GM21529 (cell line): ENCODE data around the gene DNM3.
"Not testable (repeated sequence)": the region's sequence is repeated elsewhere in the genome, so short reads cannot be mapped to it uniquely, and the experiment has no call there.

Experiments
- ATAC-seq: cut with Tn5 transposase; IDR thresholded peaks from one replicate; pipeline ENCODE4 v1.9.1; 2021; ENCODE audit not compliant: unreplicated experiment

Gene DNM3

DNA sequence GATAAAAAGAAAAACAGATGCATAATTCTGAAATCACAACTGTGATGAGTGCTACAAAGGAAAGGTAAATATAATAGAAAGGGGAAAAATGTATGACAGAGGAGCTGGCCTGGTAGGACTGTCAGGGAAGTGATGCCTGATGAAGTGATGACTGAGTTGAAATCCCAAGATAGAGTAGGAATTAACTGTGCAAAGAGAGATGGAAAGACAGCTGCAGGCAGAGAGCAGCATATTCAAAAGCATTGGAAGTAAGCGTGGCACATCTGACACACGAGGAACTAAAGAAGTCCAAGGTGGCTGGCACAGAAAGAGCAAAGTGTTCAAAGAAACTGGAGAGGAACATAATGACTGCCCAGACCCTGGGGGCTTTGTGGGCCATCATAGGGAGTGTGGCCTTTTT, 457.6 kb downstream of the DNM3 start:
- no peak for ATAC-seq

DNA sequence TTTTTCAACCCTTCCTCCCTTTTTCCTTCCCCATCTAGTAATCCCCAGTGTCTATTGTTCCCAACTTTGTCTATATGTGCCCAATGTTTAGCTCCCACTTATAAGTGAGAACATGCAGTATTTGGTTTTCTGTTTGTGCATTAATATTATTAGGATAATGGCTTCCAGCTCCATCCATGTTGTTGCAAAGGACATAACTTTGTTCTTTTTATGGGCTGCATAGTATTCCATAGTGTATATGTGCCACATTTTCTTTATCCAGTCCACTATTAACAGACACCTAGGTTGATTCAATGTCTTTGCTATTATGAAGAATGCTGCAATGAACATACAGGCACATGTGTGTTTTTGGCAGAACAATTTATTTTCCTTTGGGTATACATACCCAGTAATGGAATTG, 458.2 kb downstream of the DNM3 start:
- ATAC-seq = no peak

DNA sequence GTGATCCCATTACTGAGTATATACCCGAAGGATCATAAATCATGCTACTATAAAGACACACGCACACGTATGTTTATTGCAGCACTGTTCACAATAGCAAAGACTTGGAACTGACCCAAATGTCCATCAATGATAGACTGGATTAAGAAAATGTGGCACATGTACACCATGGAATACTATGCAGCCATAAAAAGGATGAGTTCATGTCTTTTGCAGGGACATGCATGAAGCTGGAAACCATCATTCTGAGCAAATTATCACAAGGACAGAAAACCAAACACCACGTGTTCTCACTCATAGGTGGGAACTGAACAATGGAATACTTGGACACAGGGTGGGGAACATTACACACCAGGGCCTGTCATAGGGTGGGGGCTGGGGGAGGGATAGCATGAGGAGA, 466.2 kb downstream of the DNM3 start:
- ATAC-seq = not testable (repeated sequence)

DNA sequence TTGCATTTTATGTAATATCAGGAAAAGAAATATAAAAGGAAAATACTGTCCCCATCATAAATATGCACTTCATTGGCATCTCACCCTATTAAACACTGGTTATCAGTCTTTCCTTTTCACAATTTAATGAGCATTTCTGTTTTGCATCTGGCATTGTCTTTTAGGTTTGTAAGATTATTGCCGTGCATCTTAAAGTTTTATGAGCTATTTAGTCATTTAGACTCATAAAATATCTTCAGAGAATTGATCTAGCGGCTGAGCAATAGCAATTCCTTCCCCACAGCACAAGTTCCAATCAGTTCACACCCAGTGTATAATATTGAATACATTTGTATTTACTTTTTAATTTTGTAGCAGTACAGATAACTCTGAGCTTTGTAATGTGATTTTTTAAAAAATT, 466.8 kb downstream of the DNM3 start:
- ATAC-seq = no peak

DNA sequence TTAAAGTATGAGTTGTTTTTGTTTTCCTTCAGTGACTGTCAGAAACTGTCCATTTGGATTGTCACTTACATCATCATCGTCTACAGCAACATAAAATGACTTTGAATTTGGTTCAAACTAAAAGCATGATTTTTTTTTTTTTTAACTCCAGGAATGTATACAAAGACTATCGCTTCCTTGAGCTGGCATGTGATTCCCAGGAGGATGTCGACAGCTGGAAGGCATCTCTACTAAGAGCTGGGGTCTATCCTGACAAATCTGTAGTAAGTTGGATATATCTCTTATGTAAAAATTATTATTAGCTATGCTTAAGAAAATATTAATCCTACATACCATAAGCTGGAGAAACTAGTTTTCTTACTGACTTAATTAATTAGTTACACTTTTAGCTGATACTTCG, 467.3 kb downstream of the DNM3 start:
- no peak for ATAC-seq

DNA sequence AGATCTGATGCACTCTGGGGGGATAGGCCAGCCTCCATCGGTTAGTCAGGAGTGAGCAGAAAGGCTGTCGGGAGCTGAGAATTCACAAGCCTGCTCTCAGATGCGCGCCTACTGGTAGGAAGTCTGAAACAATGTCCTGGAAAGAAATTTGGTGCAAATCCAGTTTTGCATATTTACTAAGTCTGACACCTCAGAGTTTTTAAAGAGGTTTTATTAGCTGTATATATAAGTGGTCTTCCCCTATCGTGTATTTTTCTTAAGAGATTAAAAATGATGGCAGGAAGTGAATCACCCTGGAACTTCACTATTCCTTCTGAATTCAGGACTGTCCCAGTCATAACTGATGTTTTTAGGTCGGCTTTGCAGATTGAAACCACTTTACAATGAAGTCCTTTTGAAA, 479.4 kb downstream of the DNM3 start:
- ATAC-seq = no peak

DNA sequence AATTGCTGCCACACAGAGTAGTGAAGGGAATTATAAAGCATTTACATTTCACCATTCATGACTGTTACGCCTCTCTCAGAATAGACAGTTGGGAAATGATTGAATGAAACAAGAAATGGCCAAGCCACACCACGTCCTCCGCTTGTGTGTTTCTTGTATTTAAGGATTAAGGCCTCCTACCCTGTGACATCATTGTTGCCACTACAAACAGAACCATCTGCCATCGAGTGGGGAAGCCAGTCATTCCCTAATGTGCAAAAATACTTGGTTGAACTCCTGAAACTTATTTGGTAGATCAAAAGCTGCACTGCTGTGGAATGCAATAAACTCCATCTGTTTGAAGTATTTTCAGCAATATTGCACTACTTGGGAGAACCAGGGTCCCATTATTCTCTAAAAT, 480.2 kb downstream of the DNM3 start:
- no peak for ATAC-seq

DNA sequence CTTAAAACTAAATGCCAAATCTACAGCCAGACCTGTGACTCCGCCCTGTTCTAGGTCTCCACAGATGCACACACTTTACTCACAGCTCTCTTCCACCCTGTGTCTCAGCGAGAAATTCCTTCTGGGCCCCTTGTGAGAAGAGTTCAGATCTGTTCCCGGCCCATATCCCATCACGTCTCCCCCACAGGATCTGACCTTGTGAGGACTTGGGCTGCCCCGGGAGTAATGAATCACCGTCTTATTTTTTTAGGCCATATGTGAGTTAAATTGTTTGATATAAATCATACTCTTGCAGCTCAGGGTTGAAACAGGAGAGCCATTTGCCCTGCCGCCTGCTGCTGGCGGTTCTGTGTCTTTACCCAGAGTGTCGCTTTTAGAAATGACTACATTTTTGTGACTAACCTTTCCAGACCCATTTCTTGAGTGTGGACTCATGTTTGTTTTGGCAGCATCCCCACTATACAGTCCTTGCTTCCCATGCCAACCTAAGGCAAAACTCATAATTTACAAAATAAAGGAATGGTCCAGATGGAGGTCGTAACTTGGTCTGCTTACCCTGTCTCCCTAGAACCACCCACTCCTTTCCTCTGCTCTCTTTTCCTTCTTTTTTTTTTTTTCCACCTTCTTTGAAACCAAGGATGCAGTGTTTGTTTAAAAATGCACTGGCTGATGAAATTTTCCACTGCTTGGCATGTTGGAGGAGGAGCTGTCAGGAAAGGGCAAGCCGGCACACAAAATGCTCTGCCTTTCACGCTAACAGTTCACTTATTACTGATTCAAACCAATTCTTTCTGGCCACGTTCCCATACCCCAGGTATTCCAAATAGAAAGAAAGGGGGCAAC, 481.1 kb downstream of the DNM3 start:
- ATAC-seq = no peak

DNA sequence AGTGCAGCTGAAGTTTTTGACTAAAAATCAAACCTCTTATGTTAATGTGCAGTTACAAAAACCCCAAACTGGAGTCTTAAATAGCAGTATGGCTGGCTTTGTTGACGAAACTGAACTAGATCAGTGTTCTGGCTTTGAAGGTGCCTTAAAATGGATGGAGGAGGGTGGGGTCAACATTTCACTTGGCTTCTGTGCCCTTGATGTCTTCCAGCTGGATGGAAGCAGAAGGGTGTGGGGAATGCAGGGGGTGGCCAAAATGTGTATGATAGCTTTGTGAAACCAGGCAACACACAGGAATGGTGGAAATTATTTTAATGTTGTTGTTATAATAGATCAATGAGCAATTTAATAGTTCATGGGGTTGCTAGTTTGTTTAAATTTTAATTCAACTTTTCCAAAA, 482.4 kb downstream of the DNM3 start:
- ATAC-seq = no peak

DNA sequence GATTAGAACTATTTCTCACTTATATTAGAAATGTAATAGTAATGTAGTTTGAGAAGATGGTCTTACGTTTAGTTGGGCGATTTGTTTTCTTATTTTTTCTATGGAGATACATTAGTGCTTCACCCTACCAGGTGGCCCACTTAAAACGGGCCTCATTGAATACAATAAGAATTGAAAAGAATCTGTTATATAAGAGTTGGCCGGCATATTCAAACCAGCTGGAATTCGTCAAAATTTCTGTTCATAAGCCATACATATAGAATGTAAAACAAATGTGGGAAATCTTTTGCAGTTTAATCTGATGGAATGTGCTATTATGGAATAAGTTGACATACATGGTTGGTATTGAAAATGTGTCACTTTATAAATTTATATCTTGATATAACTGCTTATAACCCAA, 482.8 kb downstream of the DNM3 start:
- ATAC-seq = no peak

DNA sequence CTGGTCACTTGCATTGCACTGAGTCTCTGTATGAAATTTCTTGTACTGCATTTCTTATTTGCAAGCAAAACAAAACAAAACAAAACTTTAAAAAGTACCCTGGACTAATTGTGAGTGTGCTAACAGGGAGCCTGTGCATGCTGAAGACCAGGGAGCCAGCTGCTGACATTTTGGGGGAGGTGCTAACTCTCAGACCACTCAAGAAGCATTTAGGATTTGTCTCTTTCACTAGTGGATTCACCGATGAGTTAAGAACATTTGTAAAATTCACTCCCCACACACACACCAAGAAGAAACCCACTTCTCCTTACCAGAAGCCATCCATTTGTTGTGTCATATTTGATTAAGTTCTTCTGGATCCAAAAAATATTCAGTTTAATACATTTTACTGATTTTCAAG, 483.5 kb downstream of the DNM3 start:
- ATAC-seq = no peak

DNA sequence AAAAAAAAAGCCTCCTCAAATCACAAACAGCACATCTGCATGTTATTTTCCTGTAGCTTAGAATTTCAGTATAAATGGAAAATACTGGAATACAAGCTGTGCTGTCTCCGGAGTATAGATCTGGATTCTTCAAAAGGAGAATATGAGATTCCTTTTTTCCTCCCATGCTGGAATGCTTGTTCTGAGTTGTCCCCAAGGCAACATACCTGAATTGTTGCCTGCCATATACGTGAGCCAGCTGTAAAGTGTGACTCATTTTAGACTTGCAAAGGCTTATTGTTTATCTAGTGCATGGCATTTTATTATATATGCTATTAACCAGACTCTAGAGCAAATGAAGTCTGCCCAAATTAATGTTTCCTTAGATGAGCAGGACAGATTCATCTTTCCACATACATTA, 484.2 kb downstream of the DNM3 start:
- no peak for ATAC-seq

DNA sequence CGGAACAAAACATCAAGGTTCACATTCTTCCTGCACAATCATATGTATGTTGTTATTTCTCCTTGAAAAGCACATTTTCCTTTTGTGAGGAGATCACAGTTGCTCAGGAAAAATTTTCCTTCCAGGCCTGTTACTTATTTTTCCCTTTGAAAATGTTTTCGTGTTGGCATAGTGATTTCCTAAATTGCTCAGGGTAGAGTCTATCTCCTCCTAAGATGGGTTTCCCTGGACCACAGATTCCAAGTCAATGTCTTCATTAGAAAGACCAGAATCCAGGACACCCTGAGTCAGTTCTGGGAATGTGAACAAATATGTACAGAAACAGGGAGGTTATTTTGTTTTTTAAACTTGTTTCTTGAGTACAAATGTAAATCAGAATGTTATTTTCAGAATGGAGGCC, 484.8 kb downstream of the DNM3 start:
- no peak for ATAC-seq

DNA sequence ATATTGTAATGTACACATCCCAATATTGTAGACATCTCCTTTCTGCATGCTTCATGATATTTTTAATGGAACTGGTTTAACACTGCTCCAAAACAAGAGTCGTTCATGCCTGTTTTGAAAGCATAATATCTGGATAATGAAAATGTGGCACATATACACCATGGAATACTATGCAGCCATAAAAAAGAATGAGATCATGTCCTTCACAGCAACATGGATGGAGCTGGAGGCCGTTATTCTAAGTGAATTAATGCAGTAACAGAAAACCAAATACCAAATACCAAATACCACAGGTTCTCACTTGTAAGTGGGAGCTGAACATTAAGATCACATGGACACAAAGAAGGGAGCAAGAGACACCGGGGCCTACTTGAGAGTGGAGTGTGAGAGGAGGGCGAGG, 487.0 kb downstream of the DNM3 start:
- no peak for ATAC-seq

DNA sequence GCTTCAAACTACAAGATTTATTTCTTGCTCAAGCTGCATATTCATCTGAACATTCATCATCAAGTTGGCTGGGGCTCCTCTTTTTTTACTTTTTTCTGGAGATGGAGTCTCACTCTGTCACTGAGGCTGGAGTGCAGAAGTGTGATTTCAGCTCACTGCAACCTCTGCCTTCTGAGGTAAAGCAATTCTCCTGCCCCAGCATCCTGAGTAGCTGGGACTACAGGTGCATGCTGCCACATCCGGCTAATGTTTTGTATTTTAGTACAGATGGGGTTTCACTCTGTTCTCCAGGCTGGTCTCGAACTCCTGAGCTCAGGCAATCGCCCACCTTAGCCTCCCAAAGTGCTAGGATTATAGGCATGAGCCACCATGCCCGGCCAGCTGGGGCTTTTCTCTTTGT, 490.9 kb downstream of the DNM3 start:
- ATAC-seq = no peak

DNA sequence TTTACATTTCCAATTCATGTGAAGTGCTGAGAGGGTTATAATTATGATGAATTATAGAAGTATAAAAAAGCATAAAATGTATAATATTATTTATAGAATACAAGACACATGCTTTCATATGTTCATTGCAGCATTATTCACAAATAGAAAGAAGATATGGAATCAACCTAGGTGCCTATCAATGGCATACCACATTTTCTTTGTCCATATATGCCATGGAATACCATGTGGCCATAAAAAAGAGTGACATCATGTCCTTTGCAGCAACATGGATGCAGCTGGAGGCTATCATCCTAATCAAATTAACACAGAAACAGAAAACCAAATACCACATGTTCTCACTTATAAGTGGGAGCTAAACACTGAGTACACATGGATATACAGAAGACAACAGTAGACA, 494.1 kb downstream of the DNM3 start:
- no peak for ATAC-seq

DNA sequence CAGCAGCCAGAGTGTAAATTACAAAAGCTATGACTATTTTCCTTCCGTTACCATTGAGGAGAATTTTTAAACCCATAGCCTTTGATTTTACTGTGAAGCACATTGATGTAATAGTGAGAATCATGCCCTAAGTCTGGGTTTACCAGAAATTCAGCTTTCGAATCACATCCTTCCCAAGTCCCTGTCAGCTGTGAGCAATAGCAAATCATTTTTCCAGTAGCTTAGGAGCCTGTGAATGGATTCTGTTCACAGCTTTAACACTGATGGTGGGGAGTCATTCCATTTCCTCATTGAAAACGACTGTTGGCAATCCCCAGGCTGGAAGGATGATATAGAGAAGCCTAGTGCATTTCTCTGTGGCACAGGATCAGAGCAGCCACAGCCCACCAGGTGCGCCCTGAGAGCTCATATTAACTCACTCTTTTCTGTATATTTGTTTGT, 497.0 kb downstream of the DNM3 start:
- ATAC-seq = peak; percentile 45

DNA sequence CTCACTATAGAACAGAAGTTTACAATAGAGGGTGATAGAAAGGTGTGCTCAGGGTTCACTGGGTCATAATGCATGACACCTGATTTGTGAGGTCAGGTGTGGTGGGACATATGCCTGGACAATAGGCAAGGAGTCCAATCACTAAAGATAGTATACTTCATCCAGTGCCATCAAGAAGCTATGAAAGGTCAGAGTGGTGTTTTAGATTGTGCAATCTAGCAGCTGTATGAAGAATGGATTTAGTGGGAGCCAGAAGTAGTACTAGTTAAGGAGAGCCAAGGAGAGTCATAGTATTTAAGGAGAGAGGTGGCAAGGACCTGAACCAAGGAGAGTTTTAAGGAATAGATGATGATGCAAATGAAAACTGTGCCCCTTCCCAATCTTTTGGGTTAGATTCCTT, 498.5 kb downstream of the DNM3 start:
- ATAC-seq = no peak

DNA sequence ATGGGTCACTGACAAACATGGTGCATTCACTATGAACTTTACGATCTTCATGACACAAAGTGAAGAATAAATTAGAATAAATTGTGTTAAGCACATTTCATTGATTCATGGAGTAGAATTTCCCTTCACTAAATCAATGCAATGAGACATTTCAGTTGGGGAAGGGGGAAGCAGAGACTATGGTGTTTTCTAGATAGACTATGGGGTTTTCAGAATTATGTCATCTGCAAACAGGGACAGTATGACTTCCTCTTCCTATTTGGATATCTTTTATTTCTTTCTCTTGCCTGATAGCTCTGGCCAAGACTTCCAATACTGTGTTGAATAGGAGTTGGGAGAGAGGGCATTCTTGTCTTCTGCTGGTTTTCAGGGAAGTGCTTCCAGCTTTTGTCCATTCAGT, 499.2 kb downstream of the DNM3 start:
- ATAC-seq = no peak

DNA sequence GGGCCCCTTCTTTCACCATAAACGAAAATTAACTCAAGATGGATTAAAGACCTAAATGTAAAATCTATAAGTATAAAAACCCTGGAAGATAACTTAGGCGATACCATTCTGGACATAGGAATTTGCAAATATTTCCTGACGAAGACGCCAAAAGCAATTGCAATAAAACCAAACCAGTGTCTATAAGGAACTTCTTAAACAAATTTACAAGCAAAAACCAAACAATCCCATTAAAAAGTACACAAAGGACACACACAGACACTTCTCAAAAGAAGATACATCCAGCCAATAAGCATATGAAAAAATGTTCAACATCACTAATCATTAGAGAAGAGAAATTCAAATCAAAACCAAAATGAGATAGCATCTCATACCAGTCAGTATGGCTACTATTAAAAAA, 500.4 kb downstream of the DNM3 start:
- ATAC-seq = no peak

DNA sequence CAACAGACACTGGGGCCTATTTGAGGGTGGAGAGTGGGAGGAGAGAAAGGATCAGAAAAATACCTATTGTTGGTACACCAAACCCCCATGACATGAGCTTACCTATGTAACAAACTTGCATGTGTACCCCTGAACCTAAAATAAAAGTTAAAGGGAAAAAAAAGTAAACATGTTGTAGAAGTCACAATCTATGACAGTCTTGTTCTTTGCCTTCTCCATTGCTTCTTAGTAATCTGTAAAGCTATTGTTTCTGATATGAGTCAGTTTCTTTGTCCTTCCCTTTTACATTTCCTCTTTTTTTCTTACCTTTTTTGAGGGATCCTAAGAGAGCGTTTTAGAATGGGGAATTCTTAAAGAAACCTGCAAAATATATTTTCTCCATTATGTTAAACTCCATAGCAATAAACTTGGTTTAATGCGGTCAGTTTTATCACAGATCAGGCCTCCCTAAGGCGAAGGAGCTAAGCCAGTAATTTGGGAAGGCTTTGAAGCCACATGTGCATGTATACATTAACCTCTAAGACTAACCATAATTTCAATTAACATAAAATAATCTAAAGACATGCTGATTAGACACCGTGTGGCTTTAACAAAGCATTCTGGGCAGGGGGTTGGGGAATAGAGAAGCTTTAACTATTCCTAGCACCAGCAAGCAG, 501.4 kb downstream of the DNM3 start:
- ATAC-seq = peak; percentile 48

DNA sequence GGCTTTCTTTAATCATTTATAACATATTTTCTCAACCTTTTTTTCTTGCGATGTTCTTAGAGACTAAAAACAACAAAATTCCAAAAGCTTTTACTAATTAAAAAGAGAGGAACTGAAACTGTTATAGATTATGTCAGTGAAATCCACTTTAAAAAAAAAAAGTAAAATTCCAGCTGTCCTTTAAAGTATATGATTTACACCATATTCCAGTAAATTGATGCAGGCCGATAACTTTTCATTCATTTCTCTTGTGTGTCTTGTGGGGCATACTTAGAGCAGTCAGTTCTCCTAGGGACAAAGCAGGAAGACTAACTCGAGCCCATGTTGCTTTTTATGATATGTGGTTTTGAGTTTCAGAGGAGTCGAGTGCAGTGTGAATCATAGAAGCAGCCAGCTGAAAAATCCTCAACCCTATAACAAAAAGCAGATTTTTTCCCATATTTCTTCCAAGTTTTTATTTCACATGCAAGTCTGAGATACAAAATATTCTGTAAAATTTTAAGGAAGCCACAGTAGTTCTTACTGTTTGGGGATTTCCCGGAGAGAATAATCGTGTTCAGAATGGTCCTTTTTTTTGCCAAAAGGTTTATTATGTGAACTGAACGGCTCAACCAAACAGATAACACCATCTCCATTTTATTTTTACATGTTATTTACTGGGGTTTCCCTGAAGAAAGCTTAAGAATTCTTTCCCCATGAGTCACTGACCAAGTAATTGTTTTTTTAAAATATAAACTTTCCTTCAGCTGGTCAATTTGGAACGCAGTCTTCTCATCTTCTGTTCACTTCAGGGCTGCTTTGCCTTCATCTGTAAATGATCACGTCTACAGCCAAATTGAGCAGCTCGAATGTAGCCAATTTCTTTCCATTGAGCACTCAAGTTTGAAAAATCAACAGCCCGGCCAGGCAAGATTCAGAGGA, 502.2 kb downstream of the DNM3 start:
- ATAC-seq = peak; percentile 30
